SK-N-SH (cell line): Measurements from ENCODE around the gene PTPRG. TPM values are rescaled to one million over a fixed set of nuclear protein-coding genes. Genes with fewer than 3 reads are reported as not detected.

Experiments
- CTCF ChIA-PET: fragments of 300-600, 350-600 bp; formaldehyde crosslinking; extraction: SDS; loops from one replicate; lab custom pipeline; 2021; lab: Yijun Ruan, JAX
- POLR2A ChIA-PET: fragments of 350-600 bp; sonication (Branson Sonifier 250); formaldehyde crosslinking; extraction: SDS; loops from one replicate; lab custom pipeline; 2020; ENCODE audit warnings: antibody characterized with exemption, inconsistent platforms; lab: Yijun Ruan, JAX
- DNase-seq: peaks from one replicate; pipeline ENCODE4 v3.0.0; 2012
- H2AFZ ChIP-seq: fragments of 200-600 bp; sonication (generic); 2 replicates; pipeline ENCODE4 v1.8.1; 2016; ENCODE audit warnings: antibody characterized with exemption, mild to moderate bottlenecking, low read depth
- H3F3A ChIP-seq: fragments of 200-600 bp; sonication (generic); replicated peaks from 2 replicates; pipeline ENCODE3; 2016; ENCODE audit warnings: antibody characterized with exemption, mild to moderate bottlenecking; ENCODE audit not compliant: insufficient read depth
- H3K27ac ChIP-seq, 2 experiments: fragments of 200-500 bp in 1 of 2; fragments of 200-600 bp in 1 of 2; sonication (Bioruptor generic) in 1 of 2; sonication (generic), shearing (Covaris generic) in 1 of 2; 2 replicates each; pipeline versions ENCODE4 v1.5.1 to v1.6.1; 2014 to 2016; ENCODE audit warnings: low read depth in 2 of 2, inconsistent platforms in 1 of 2, low read length in 1 of 2, mild to moderate bottlenecking in 1 of 2, mixed read lengths in 1 of 2
- H3K27me3 ChIP-seq: fragments of 200-600 bp; sonication (generic), shearing (Covaris generic); 2 replicates; pipeline ENCODE4 v1.6.1; 2016; ENCODE audit warnings: mixed run types; ENCODE audit not compliant: insufficient read depth
- H3K36me3 ChIP-seq, 2 experiments: fragments of 200-500 bp in 1 of 2; fragments of 200-600 bp in 1 of 2; sonication (Bioruptor generic) in 1 of 2; sonication (generic) in 1 of 2; replicated peaks in 1 of 2; 2 replicates each; pipeline versions ENCODE3 to v1.5.1; 2014 to 2016; ENCODE audit warnings: low read length in 1 of 2, mild to moderate bottlenecking in 1 of 2; ENCODE audit not compliant: insufficient read depth in 2 of 2, control insufficient read depth in 1 of 2
- H3K4me1 ChIP-seq, 2 experiments: fragments of 200-500 bp in 1 of 2; fragments of 200-600 bp in 1 of 2; sonication (Bioruptor generic) in 1 of 2; sonication (generic), shearing (Covaris generic) in 1 of 2; 2 replicates each; pipeline versions ENCODE4 v1.5.1 to v1.6.1; 2014 to 2016; ENCODE audit warnings: low read depth in 1 of 2, low read length in 1 of 2, mixed run types in 1 of 2; ENCODE audit not compliant: insufficient read depth in 2 of 2, control insufficient read depth in 1 of 2
- H3K4me2 ChIP-seq: fragments of 200-600 bp; sonication (generic), shearing (Covaris generic); 2 replicates; pipeline ENCODE4 v1.6.1; 2017; ENCODE audit warnings: mixed run types
- H3K4me3 ChIP-seq, 2 experiments: fragments of 200-500 bp in 1 of 2; fragments of 200-600 bp in 1 of 2; sonication (Bioruptor generic) in 1 of 2; sonication (generic), shearing (Covaris generic) in 1 of 2; 2 replicates each; pipeline versions ENCODE4 v1.5.1 to v1.8.1; 2014 to 2016; ENCODE audit warnings: low read depth in 2 of 2, inconsistent platforms in 1 of 2, low read length in 1 of 2, mild to moderate bottlenecking in 1 of 2, mixed read lengths in 1 of 2, moderate library complexity in 1 of 2
- H3K79me2 ChIP-seq: fragments of 200-600 bp; sonication (generic); 2 replicates; pipeline ENCODE4 v1.8.1; 2017; ENCODE audit warnings: mild to moderate bottlenecking; ENCODE audit not compliant: insufficient read depth
- H3K9ac ChIP-seq: fragments of 200-600 bp; sonication (generic); 2 replicates; pipeline ENCODE4 v1.6.1; 2017; ENCODE audit warnings: mixed run types
- H3K9me2 ChIP-seq: fragments of 200-600 bp; sonication (generic); 2 replicates; pipeline ENCODE4 v1.6.1; 2017; ENCODE audit warnings: mixed run types
- H3K9me3 ChIP-seq: fragments of 200-600 bp; sonication (generic); 2 replicates; pipeline ENCODE4 v1.6.1; 2017; ENCODE audit warnings: mixed run types, mild to moderate bottlenecking, moderate library complexity
- H4K20me1 ChIP-seq: fragments of 200-600 bp; sonication (generic); 2 replicates; pipeline ENCODE4 v1.6.1; 2017; ENCODE audit warnings: mild to moderate bottlenecking, mixed run types; ENCODE audit not compliant: insufficient read depth
- CHD2 ChIP-seq: fragments of 150-350 bp; IDR thresholded peaks from 2 replicates; pipeline ENCODE4 v1.6.1; 2018; ENCODE audit warnings: low read length; ENCODE audit not compliant: partially characterized antibody
- CTCF ChIP-seq: fragments of 200-600 bp; sonication (generic); IDR thresholded peaks from 2 replicates; pipeline ENCODE4 v1.6.1; 2017; ENCODE audit warnings: antibody characterized with exemption, mild to moderate bottlenecking, moderate library complexity
- ELF1 ChIP-seq: IDR thresholded peaks from 2 replicates; pipeline ENCODE4 v1.4.0; 2012
- EZH2phosphoT487 ChIP-seq: fragments of 200-600 bp; sonication (generic); IDR thresholded peaks from 2 replicates; pipeline ENCODE4 v1.6.1; 2017; ENCODE audit warnings: low read depth, mixed run types, mild to moderate bottlenecking, antibody characterized with exemption, moderate library complexity, borderline replicate concordance
- FOSL2 ChIP-seq: IDR thresholded peaks from 2 replicates; pipeline ENCODE4 v1.4.0; 2012; ENCODE audit warnings: low read depth, mild to moderate bottlenecking, moderate library complexity, borderline replicate concordance
- FOXM1 ChIP-seq: IDR thresholded peaks from 2 replicates; pipeline ENCODE4 v1.4.0; 2012; ENCODE audit warnings: low read depth, mild to moderate bottlenecking
- GATA2 ChIP-seq: sonication (generic); formaldehyde crosslinking; IDR thresholded peaks from 2 replicates; pipeline ENCODE4 v1.5.0; 2020; ENCODE audit warnings: mild to moderate bottlenecking, missing genetic modification reagents
- JUND ChIP-seq: IDR thresholded peaks from 2 replicates; pipeline ENCODE4 v1.4.0; 2012
- MAX ChIP-seq: IDR thresholded peaks from 2 replicates; pipeline ENCODE4 v1.4.0; 2012; ENCODE audit warnings: low read depth
- MXI1 ChIP-seq: IDR thresholded peaks from 2 replicates; pipeline ENCODE4 v1.6.1; 2012; ENCODE audit warnings: mild to moderate bottlenecking, low read depth, low read length, improper control_type of control experiment
- NFIC ChIP-seq: IDR thresholded peaks from 2 replicates; pipeline ENCODE4 v1.4.0; 2012; ENCODE audit warnings: borderline replicate concordance
- POLR2AphosphoS5 ChIP-seq: IDR thresholded peaks from 2 replicates; pipeline ENCODE4 v1.6.1; 2012; ENCODE audit warnings: low read depth, low read length
- RCOR1 ChIP-seq: fragments of 150-350 bp; IDR thresholded peaks from 2 replicates; pipeline ENCODE4 v1.6.1; 2017; ENCODE audit warnings: antibody characterized with exemption, low read length
- RFX5 ChIP-seq: IDR thresholded peaks from 2 replicates; pipeline ENCODE4 v1.6.1; 2012; ENCODE audit warnings: mild to moderate bottlenecking, improper control_type of control experiment, low read length
- SIN3A ChIP-seq: IDR thresholded peaks from 2 replicates; pipeline ENCODE4 v1.6.1; 2012; ENCODE audit warnings: low read depth, mild to moderate bottlenecking, low read length, moderate library complexity, borderline replicate concordance
- TCF12 ChIP-seq: IDR thresholded peaks from 2 replicates; pipeline ENCODE4 v1.4.0; 2012
- TEAD4 ChIP-seq: IDR thresholded peaks from 2 replicates; pipeline ENCODE4 v1.4.0; 2012; ENCODE audit warnings: mild to moderate bottlenecking, borderline replicate concordance; ENCODE audit not compliant: insufficient read depth
- YY1 ChIP-seq: IDR thresholded peaks from 2 replicates; pipeline ENCODE4 v1.4.0; 2012; ENCODE audit warnings: low read depth, mild to moderate bottlenecking
- ZBTB33 ChIP-seq: IDR thresholded peaks from 2 replicates; pipeline ENCODE4 v1.4.0; 2012; ENCODE audit warnings: low read depth, borderline replicate concordance
- WGBS: methylation state at CpG from one replicate; pipeline ENCODE4 v1.1.6; 2017; ENCODE audit warnings: low lambda C conversion rate; 5-methylcytosine and 5-hydroxymethylcytosine counted together
- polyA plus RNA-seq, 3 experiments: library from polyadenylated mRNA; depleted of rRNA; stranded (reverse); fragments of >200 nt; gene quantifications; 2 replicates each; pipeline ENCODE4 v1.2.3, GENCODE V29; 2012
- TF ChIP-seq, protein P1 (sequence below): fragments of 150-350 bp; IDR thresholded peaks from 2 replicates; pipeline ENCODE4 v1.6.1; 2017; ENCODE audit warnings: antibody characterized with exemption, low read length, low read depth, borderline replicate concordance

Gene PTPRG
- polyA plus RNA-seq, 1 of the 3 experiments (the other 2 are of a cell fraction): 14.1 TPM

DNA sequence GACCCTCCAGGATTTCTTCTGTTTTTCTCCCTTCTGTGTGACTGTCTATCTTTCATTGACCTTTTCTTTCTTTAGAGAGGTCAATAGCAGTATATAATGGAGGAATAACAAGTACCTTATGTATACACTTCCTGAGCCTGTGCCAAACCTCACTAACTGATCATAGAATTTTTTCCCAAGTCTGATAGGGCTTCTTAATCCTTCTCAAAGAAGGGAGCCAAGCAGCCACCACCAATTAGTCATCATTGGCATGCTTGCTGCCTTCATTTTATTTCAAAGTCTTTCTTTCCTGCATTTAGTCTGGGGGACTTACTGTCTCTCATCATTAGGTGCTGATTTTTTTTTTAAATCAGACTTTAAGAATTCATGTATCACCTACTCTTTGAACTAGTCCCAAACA lies 485.0 kb downstream of the PTPRG start:
- Histone ChIP-seq H3K4me1 (no peaks in the 10 kb centered on the region), H3K27me3 (no peaks in the 10 kb centered on the region), H3K27ac (no peak overlapping the region), H3K4me2 (no peak overlapping the region), H3K36me3 (no peaks in the 10 kb centered on the region), H3K9me3 (no peaks in the 10 kb centered on the region), H3K4me3 (no peak overlapping the region), H3K79me2 (no peaks in the 10 kb centered on the region), H2AFZ (no peak overlapping the region), H4K20me1 (no peaks in the 10 kb centered on the region), H3F3A (no peaks in the 10 kb centered on the region), H3K9ac (no peak overlapping the region), H3K9me2 (no peaks in the 10 kb centered on the region)
- DNase-seq: no peak
- ChIA-PET CTCF (no interaction called here), POLR2A (no interaction called here)
- TF ChIP-seq MAX (no peak), NFIC (peak; percentile 44; the same call in 1 of the 2 replicates), TCF12 (0 out of 2 replicates have a peak, but pooled peaks have one; percentile 7), CHD2 (no peak), RCOR1 (no peak), FOSL2 (peak; percentile 35; the same call in 1 of the 2 replicates), POLR2AphosphoS5 (no peak), JUND (no peak), ZBTB33 (no peak), TEAD4 (no peak), FOXM1 (no peak)
- TF ChIP-seq, protein P1, sequence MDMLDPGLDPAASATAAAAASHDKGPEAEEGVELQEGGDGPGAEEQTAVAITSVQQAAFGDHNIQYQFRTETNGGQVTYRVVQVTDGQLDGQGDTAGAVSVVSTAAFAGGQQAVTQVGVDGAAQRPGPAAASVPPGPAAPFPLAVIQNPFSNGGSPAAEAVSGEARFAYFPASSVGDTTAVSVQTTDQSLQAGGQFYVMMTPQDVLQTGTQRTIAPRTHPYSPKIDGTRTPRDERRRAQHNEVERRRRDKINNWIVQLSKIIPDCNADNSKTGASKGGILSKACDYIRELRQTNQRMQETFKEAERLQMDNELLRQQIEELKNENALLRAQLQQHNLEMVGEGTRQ: no peak

DNA sequence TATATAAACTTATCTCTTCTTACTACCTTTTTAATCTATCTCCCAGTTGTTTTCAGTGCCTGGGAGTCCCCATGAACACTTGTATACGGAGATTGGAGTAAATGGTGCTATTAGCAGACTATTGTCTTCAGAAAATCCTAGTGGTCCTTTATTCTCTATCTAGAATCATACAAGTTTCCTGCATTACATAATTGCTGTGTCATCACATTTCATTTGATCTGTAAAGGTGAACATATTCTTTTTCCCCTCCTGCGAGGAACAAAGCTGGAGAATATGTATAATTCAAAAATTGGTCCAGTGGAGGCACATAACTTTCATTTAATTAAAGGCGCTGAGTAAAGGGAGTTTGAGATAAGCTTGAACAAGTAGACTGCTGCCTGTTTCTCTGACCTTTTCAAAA lies 487.2 kb downstream of the PTPRG start:
- Histone ChIP-seq H3K27ac (no peak overlapping the region), H3K27me3 (no peaks in the 10 kb centered on the region), H4K20me1 (no peaks in the 10 kb centered on the region), H3K9me2 (no peaks in the 10 kb centered on the region), H3K9me3 (no peaks in the 10 kb centered on the region), H3K4me2 (no peak overlapping the region), H2AFZ (no peak overlapping the region), H3K4me1 (no peaks in the 10 kb centered on the region), H3K36me3 (no peaks in the 10 kb centered on the region), H3K79me2 (no peaks in the 10 kb centered on the region), H3F3A (no peaks in the 10 kb centered on the region), H3K9ac (no peak overlapping the region), H3K4me3 (no peak overlapping the region)
- TF ChIP-seq MXI1 (no peak), GATA2 (CRISPR knock-in tag) (no peak), ELF1 (no peak), SIN3A (no peak), YY1 (no peak), FOSL2 (no peak), RFX5 (no peak), CTCF (no peak), POLR2AphosphoS5 (no peak), EZH2phosphoT487 (no peak)
- WGBS: 91% methylated on average over 3 of the region's 3 CpGs
- ChIA-PET POLR2A (no interaction called here), CTCF (interaction anchor here (0.6 kb wide), 1 partner anchor 100 kb away, joined by 4 read pairs; no protein-coding TSS in a partner anchor)
- no peak for DNase-seq
